H1 (cell line): ENCODE data around the gene TEX14. TPM values are rescaled to one million over a fixed set of nuclear protein-coding genes. Genes with fewer than 3 reads are reported as not detected.

Experiments
- CHD7 ChIP-seq: fragments of 300-600 bp; sonication (generic); IDR thresholded peaks from 2 replicates; pipeline ENCODE4 v1.7.1; 2012; ENCODE audit warnings: low read length, moderate library complexity, mild to moderate bottlenecking, inconsistent platforms; ENCODE audit not compliant: insufficient replicate concordance
- RFX5 ChIP-seq: IDR thresholded peaks from 2 replicates; pipeline ENCODE4 v1.6.1; 2011; ENCODE audit warnings: low read depth, low read length, improper control_type of control experiment, borderline replicate concordance
- polyA plus RNA-seq, 7 experiments: library from polyadenylated mRNA; depleted of rRNA in 3 of 7; stranded (reverse) in 5 of 7; unstranded in 2 of 7; fragments of >200 nt in 5 of 7; fragments of 200-250 nt in 2 of 7; gene quantifications; 1 replicate in 5 of 7; 2 replicates in 1 of 7; 4 replicates in 1 of 7; pipeline versions ENCODE4 v1.2.1 to v1.2.3, GENCODE V29; 2011 to 2013; ENCODE audit warnings: missing spikeins in 2 of 7, mixed read lengths in 2 of 7
- total RNA-seq: library from RNA; stranded (reverse); fragmentation: NEBNext Ultra II Directional; extraction: Animal tissue kit (Norgen Biotek cat#: 25700); gene quantifications from 2 replicates; pipeline ENCODE4 v1.2.1, GENCODE V29; 2021

Gene TEX14
- total and polyA plus RNA-seq, 2 of the 8 experiments (the other 6 are each of a cell fraction or from before 2014, with no cell fraction given), result 0.83 to 2.5 TPM

- TF ChIP-seq CHD7 (no peak), RFX5 (no peak)
Observed at GRCh38 chr17:58639681-58640080, 52.2 kb downstream of the TEX14 start (continued).
